ENCODE results near the gene PPP1R12B.
"Not testable (repeated sequence)": the region's sequence is repeated elsewhere in the genome, so short reads cannot be mapped to it uniquely, and the experiment has no call there.

Gene PPP1R12B

GRCh38 chr1:202613571-202613970, 265.1 kb downstream of the PPP1R12B start:
- DNase-seq (ENCODE audit: insufficient read length, low spot score) (no peak), FAIRE-seq (no peak)
- no peak for TF ChIP-seq POLR2A (IDR thresholded peaks at IDR 0.05; ENCODE audit: low read depth, low read length)

GRCh38 chr1:202614363-202615207, 266.1 kb downstream of the PPP1R12B start:
- not testable (repeated sequence) for FAIRE-seq; DNase-seq (ENCODE audit: insufficient read length, low spot score)

- FAIRE-seq; DNase-seq (ENCODE audit: insufficient read length, low spot score): not testable (repeated sequence)
Measured at GRCh38 chr1:202615208-202615500, 266.7 kb downstream of the PPP1R12B start.

GRCh38 chr1:202615501-202616354, 267.2 kb downstream of the PPP1R12B start:
- no peak for FAIRE-seq
- no peak for DNase-seq (ENCODE audit: insufficient read length, low spot score)
- no peak for TF ChIP-seq POLR2A (IDR thresholded peaks at IDR 0.05; ENCODE audit: low read depth, low read length)

- DNase-seq (ENCODE audit: insufficient read length, low spot score) (no peak), FAIRE-seq (no peak)
- no peak for TF ChIP-seq POLR2A (IDR thresholded peaks at IDR 0.05; ENCODE audit: low read depth, low read length)
Measured at GRCh38 chr1:202616355-202616915, 267.9 kb downstream of the PPP1R12B start.

- not testable (repeated sequence) for DNase-seq (ENCODE audit: insufficient read length, low spot score); FAIRE-seq
Measured at GRCh38 chr1:202619012-202619411, 270.5 kb downstream of the PPP1R12B start.

GRCh38 chr1:202619505-202619904, 271.0 kb downstream of the PPP1R12B start:
- no peak for FAIRE-seq
- no peak for TF ChIP-seq POLR2A (IDR thresholded peaks at IDR 0.05; ENCODE audit: low read depth, low read length)
- DNase-seq (ENCODE audit: insufficient read length, low spot score), result no peak

- not testable (repeated sequence) for DNase-seq (ENCODE audit: insufficient read length, low spot score); FAIRE-seq
Measured at GRCh38 chr1:202620036-202620435, 271.5 kb downstream of the PPP1R12B start.

- DNase-seq (ENCODE audit: insufficient read length, low spot score), result no peak
- FAIRE-seq, result no peak
- no peak for TF ChIP-seq POLR2A (IDR thresholded peaks at IDR 0.05; ENCODE audit: low read depth, low read length)
Measured at GRCh38 chr1:202621446-202621845, 272.9 kb downstream of the PPP1R12B start.

- FAIRE-seq, result no peak
- TF ChIP-seq POLR2A (IDR thresholded peaks at IDR 0.05; ENCODE audit: low read depth, low read length), result no peak
Measured at GRCh38 chr1:202622388-202622787, 273.9 kb downstream of the PPP1R12B start.

GRCh38 chr1:202623075-202623474, 274.6 kb downstream of the PPP1R12B start:
- no peak for TF ChIP-seq POLR2A (IDR thresholded peaks at IDR 0.05; ENCODE audit: low read depth, low read length)
- DNase-seq (ENCODE audit: insufficient read length, low spot score), result peak; percentile 35

More at GRCh38 chr1:202622388-202622787, 273.9 kb downstream of the PPP1R12B start:
- DNase-seq (ENCODE audit: insufficient read length, low spot score), result no peak

GRCh38 chr1:202623476-202623875, 275.0 kb downstream of the PPP1R12B start:
- not testable (repeated sequence) for DNase-seq (ENCODE audit: insufficient read length, low spot score); FAIRE-seq

More at GRCh38 chr1:202623075-202623474, 274.6 kb downstream of the PPP1R12B start:
- FAIRE-seq, result no peak

GRCh38 chr1:202624088-202624780, 275.7 kb downstream of the PPP1R12B start:
- no peak for TF ChIP-seq POLR2A (IDR thresholded peaks at IDR 0.05; ENCODE audit: low read depth, low read length)
- FAIRE-seq (peak; percentile 20), DNase-seq (ENCODE audit: insufficient read length, low spot score) (no peak)

- TF ChIP-seq POLR2A (IDR thresholded peaks at IDR 0.05; ENCODE audit: low read depth, low read length), result no peak
- FAIRE-seq (peak; percentile 53), DNase-seq (ENCODE audit: insufficient read length, low spot score) (no peak)
Measured at GRCh38 chr1:202624781-202625108, 276.2 kb downstream of the PPP1R12B start.
